NCI-H2227 (cell line): ENCODE results near the gene BMP8B.
"Not testable (repeated sequence)": the region's sequence is repeated elsewhere in the genome, so short reads cannot be mapped to it uniquely, and the experiment has no call there.

Experiments
- DNase-seq: peaks from one replicate; lab custom pipeline; 2025; ENCODE audit not compliant: unreplicated experiment; lab: John Stamatoyannopoulos, UW

Gene BMP8B

DNA sequence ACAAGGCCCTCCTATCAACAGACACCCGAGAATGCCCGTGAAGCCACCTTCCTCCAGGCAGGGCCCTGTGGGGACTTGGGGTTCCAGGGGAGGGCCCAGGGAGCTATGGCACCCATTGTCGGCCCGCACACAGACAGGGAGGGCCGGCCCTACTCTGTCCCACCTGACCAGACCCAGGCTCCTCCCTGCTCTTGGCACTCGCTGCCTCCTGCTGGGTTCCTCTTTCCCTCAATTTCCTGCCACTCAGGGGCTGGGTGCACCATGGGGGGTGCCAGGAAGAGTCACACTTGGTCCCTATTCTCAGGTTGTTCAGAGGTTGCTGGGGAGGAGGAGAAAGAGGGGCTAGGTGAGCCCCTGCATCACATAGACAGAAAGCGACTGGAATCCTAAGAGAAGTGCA, 9.5 kb downstream of the BMP8B start:
- no peak for DNase-seq

DNA sequence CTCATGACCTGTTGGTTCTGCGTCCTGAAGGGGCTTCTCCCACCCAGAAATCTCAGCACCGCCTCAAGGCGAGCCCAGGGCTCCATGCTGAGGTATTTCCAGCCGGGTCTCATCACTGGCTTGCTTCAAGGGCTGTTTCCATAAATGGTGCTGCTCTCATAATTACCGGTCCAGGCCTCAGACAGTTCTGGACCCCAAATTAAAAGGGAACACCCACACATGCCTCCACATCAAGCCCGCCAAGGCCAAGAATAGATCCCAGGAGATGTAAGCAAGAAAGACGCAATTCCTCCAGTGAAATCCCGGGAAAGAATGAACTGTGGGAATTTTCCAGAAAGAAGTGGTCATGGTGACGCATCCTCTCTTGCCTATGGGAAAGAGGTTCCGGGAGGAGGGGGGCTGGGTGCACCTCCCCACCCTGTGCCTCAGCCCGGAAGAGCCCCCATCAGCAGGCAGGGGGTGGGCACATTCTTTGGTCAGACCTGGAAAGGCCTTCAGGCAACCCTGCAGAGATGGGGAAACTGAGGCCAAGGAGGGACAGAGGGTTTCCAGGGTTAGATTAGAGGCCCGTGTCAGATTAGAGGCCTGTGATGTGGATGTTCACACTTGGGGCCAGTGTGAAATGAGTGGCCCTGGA, 10.1 kb downstream of the BMP8B start:
- DNase-seq, result not testable (repeated sequence)

DNA sequence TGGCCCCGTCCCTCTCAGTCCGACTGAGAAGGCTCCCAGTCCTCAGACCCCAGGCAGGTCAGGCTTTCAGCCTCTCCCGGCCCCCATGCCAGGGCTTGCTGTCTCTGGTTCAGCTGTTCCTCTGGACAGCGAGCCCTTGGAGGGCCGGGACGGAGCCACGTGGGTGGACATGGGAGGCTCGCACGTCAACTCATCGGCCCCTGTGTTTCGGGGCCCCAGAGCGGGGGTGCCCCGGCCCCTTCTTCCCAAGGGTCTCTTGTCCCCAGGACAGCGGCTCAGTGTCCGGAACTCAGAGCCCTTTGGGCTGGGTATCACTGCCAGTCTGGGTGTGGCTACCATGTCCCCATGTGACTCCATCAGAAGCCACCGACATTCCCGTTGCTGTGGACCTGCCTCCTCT, 10.8 kb downstream of the BMP8B start:
- not testable (repeated sequence) for DNase-seq

DNA sequence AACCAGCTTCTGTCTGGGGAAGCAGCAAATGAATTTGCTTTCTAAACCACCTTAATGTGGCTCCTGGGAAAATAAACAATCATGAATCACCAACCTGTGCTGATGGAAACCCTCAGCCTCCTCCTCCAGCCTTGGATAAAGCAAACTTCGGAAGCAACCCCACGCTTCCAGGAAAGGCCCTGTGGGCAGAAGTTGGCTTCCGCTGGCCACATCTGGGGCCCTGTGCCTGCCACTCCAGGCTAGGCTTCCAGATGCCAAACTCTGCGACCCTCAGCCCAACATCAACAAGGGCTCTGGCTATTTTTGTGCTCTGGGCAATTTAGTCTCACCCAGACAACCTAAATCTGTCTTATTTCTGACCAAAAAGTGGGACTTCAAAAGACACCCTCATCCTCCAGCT, 11.4 kb downstream of the BMP8B start:
- DNase-seq, result no peak

DNA sequence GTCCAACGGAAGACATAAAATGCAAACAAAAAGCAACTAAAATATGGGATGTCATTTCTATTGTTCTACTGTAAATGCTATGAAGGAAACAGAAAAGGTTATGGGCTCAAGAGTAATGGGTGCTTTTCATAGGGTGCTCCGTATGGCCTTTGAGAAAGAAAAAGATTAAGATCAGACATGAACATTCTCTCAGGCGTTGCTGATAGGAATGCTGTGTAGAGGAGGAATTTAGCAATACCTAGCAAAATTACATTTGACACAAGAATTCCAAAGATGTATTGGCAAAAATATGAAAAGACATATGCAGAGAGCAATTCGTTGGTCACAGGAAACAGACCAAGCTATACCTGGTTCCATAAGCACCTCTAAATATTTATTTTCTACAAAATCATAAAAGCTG, 11.8 kb downstream of the BMP8B start:
- no peak for DNase-seq

DNA sequence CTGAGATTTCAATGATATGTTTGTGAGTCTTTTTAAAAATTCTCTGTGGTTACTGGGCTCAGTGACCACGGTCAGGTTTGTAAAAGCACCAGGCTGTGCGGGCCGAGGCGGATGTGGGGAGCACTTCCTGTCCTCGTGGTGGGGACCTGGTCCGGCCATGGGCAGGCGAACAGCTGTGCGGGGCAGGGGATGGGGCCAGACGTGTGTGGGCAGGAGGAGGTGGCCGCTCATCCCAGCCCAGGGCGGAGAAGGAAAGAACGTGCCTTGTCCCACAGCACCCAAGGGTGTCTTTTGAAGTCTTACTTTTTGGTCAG, 12.3 kb downstream of the BMP8B start:
- no peak for DNase-seq

DNA sequence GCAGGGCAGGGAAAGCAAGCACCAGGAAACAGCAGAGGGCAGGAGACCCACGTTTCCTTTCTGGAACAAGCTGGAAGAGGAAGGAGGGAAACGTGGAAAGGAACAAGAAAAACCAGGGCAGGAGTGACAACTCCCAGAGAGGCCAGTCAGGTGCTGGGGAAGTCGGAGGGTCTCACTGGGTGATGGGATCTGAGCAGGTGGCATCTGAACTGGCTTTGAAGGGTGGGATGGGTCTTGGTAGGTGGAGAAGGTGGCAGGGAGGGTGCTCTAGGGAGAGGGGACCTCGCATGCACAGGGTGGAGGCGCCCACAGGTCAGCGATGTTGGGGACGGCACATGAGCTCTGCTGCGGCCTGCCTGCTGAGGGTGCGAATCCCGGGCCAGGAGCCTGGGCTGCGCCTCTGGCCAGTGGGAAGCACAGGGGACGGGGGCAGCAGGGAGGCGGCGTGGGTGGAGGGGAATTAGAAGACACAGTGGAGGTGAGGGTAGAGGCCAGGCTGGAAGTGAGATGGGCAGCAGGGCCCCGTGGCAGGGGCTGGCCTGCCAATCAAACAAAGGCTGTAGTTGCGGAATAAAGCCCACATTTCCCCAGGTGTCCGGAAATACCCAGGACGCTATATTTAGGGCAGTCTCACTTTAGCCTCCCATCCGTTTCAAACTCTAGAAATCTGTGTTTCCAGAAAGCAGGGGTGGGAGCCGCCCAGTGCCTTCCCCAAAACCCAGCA, 12.8 kb downstream of the BMP8B start:
- DNase-seq, result not testable (repeated sequence)

DNA sequence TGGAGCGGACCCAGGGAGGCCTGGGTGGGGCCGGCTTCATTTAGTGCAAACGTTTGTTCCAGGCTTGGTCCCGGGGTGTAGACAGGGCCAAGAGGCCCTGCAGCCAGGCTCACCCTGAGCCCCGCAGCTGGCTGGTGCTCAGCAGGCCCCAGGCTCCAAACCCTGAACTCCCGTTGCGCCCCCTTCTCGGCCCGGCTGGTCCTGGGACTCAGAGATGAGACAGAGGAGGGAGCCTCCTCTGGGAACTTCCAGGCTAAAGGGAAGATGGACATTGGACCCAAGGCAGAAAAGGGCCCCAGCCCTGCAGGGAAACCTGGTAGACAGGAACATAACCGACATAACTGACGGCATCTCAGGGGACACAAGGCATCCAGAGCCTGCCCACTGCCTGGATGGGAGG, 13.5 kb downstream of the BMP8B start:
- not testable (repeated sequence) for DNase-seq

DNA sequence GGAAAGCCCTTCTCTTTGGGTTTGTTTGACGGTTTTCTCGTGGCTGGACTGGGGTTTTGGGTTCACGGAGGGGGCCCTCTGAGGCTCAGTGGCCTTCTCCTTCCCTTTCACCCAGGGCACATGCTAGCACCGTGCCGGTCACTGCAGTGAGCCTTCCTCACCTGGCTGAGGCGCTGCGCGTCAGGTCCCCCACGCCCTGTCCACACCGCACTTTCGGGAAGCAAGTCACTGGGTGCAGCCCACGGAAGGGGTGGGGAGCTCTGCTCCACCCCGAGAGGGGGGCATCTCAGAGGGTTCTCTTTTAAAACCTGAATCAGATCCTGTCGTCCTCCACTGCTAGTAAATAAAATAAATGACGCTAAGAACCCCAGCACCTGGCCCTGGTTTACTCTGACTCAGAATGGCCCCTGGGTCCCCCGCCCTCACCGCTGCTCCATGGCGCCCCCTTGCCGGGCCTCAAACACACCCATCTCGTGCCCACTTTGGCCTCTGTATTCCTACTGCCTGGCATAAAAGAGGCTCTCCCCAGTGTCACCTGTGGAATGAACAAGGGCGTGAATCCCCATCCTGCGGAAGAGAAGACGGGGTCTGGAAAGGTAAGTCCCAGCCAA, 15.2 kb downstream of the BMP8B start:
- DNase-seq, result not testable (repeated sequence)

DNA sequence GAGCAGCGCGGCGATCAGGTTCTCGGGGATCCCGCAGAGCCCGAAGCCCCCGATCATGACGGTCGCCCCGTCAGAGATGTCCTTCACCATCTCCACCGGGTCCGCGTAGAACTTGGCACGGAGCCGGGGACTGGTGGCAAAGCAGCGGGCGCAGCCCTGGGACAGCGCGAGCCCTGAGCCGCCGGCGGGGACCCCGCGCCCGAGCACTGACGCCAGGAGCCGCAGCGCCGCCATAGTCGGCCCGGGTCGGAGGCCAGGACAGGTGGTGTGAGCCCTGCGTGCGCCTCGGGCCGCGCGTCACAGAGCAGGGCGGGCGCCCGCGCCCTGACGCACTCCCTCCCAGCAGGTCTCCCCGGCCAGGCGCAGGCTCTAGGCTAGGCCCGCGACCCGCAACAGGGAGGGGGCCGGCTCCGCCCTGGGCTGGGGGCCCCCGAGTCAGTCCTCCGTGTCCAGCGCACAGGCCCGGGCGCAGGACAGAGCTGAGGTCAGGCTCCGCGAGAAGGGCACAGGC, 17.6 kb downstream of the BMP8B start, which contains the start of gene OXCT2:
Gene OXCT2, minus strand, starts transcription at position 327 of the 511 bp plus-strand sequence. Its CDS starts 93 bp downstream, at position 234.
- DNase-seq, result not testable (repeated sequence)

DNA sequence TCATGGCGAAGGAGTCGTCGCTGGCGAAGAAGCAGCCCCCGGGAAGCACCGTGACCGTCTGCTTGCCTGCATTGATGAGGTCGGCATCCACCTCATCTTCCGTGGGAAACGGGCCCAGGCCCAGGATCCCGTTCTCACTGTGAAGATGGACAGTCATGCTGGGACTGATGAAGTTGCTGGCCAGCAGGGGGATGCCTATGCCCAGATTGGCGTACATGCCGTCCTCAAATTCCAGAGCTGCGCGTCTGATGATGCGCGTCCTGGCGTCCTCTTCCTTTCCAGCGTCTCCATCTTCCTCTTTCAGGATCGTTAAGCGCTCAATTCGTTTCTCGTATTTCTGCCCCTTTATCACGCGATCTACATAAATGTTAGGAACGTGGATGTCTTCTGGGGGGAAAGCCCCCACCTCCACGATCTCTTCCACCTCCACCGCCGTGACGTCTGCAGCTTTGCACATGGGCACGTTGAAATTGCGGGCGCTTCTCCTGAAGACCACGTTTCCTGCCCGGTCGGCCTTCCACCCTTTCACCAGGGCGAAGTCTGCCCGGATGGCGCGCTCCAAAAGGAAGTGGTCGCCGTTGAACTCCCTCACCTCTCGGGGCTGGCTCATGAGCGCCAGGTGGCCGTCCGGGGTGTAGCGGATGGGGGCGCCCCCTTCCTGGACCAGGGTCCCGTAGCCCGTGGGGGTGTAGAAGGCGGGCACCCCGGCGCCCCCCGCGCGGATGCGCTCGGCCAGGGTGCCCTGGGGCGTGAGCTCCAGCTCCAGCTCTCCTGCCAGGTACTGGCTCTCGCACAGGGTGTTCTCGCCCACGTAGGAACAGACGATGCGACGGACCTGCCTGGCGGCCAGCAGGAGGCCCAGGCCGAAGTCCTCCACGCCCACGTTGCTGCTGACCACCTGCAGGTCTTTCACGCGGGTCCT, 18.3 kb downstream of the BMP8B start:
- not testable (repeated sequence) for DNase-seq

DNA sequence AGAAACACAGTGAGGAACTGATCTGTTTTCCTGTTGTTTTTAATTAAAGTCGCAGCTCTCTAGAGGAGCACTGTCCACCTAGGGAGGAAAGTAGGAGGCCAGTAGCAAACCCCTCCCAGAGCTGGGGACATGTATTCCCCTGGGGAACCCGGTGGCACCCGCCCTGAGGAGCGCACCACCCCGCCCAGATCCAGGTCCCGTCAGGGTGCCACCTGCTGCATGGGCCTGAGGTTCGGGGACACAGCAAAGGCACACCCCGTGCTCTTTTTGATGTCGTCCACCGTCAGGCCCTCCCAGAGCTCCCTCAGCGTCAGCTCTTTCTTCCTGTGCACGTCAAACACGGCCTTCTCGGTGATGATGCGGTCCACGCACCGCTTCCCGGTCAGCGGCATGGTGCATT, 19.2 kb downstream of the BMP8B start:
- DNase-seq, result not testable (repeated sequence)

DNA sequence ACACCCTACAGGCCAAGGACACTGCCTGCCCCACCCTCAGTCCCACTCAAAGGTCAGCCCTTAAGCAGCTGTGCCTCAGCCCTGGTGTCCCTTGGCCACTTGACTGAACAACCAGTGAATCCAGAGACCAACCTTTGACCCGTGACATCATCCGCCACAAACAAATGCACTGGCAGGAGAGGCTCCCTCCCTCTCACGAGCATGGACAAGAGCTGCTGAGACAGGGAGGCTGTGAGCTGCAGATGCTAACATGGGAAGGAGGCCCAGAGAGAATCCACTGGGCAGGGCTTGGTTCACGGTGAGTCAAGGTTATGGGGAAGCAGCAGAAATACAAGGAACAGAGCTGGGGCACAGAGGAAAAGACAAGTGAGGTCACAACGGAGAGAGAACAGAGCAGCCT, 22.2 kb downstream of the BMP8B start:
- not testable (repeated sequence) for DNase-seq

DNA sequence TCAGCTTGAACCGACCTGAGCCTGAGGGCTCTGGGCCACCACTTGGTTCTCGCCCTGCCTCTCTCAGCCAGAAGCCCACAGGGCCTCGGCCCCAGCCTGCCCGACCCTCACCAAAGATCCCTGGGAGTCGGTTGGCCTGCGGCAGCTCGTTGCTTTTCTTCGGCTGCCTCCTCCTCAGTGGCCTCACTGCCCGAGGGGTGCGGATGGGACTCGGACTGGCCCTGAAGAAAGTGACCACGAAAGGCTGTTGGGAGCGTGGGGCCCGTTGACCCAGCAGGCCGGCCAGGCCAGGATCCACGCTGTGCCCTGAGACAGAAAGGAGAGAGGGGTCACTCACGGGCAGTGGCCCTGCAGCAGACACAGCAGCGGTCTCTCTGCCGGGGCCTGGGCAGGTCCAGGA, 24.2 kb downstream of the BMP8B start:
- DNase-seq, result not testable (repeated sequence)

DNA sequence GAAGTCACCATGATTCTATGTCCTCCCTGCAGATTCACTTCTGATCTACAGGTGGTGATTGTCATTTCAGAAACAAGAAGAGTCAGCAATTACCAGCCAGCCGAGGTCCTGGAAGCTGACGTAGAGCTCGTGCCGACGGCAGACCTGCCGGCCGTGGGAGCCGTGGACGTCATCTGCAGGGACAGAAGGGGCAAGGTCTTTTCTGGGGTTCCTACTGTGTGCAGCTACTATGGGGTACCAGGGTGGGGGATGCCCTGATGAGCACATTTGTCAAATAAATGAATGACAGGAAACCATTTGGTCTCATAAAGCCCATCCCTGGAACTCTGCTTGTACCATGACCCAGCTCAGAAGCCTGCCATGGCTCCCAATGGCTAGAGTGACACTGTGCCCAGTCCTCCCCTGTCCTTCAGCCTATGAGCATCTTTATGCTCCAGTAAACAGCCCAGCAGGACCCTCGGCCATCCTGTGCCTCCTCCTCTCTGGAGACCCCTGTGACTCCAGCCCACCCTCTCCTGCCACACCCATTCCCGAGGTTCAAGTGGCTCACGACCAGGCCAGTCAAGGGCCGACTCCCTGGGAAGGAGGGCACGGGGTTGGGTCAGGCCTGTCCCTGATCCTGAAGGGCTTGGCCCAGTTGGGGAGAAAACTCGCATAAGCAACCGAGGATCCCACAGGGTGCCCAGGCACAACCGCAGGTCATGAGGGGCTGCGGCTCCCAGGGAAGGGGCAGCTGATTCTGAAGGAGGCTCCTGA, 24.9 kb downstream of the BMP8B start:
- DNase-seq, result not testable (repeated sequence)

DNA sequence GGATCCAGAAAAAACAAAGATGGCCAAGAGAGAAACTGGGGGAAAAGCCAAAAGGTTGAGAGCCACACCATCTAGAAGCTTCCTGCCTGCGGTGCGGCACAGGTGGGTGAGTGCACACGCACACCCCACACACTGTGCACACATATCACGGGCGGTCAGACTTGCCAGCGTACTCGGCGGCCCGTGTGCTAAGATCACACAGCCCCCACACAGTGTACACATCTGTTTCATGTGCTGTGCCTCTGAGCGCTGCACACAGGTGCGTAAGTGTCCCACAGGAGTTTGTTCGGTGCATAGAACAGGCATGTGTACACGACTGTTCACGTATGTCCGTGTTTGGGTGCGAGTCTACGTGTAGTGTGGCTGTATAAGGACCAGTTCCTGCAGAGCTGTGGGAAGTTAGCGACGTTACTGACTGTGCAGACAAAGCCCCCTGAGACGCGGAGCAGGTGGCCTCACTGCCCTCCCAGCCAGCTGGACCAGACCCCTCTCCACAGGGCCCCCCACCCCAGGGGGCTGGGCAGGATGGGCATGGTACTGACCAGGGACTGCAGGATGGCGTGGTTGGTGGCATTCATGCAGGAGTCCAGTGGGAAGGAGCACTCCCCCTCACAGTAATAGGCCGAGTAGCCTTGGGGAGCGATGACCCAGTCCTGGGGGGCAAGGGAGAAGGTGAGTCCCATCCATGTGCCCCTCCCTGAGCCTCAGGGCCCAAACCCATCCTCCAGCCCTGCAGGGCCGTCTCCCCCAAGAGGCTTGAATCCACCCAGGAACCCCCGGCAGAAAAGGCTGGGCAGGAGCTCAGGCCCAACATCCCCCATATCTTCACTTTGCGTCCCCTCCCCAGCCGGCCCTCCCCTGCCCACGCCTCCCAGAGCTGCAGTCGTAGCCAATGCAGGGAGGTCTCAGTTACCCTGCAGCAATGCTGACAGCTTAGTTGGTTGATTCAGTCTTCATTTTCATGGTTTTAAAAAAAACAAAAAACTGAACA, 25.8 kb downstream of the BMP8B start:
- no peak for DNase-seq

DNA sequence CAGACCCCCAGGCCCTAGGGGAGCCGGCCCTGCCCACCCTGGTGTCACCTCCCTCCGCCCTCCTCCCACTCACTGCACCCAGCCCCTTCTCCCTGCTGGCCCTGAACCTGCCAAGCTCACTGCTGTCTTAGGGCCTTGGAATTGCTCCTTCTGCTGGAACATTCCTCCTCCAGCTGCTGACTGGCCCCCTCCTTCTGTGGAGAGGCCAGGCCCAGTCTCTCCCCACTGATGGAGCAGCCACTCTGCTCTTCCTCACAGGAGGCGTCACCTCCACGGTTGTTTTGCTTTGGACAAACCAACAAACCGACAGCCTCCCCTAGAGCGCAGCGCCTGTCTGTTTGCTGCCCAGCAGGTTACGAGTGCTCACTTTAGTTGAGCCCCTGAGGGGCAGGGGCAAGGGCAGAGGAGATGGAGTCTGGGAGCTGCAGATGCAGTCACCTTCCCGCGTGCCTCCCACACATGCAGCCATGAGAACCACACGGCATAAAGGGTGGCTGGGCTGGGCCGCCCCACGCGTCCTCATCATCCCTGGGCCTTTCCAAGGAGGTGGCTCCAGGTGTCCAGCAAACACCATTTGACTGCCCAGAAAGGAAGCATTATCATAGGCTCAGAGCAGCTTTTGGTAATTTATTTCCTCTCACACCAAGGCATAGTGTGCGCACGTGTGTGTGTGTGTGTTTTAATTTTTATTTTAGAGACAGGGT, 27.0 kb downstream of the BMP8B start:
- DNase-seq, result peak; percentile 20

DNA sequence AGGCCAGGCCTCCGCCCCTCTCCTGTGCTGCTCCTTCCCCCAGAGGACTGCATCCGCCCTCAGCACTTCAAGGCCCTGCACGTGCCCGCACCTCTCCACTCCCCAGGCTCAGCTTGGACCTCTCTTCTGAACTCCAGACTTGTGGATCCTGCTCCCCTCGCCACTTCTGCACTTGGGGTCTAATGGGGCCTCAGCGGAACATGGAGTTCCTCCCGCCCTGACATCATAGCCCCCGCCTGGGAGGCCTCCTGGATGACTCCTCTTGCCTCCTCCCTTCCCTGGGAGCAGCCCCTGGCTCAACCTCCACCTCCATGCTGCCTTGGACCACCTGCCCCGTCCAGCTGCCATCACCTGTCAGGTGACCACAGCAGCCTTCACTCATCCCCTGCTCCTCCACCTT, 27.6 kb downstream of the BMP8B start:
- DNase-seq, result no peak
